Natural killer cell (primary cell): Measurements from ENCODE around the gene SV2C. TPM values are rescaled to one million over a fixed set of nuclear protein-coding genes. Genes with fewer than 3 reads are reported as not detected.
A peak's percentile ranks its signal among the peaks of the same experiment; 100 is the strongest.

Experiments
- ATAC-seq, 3 donors: fragments of 150-1000 bp in 2 of 3; fragments of 200-7000 bp in 1 of 3; cut with Tn5 transposase; 1 replicate in 1 of 3; 2 replicates in 2 of 3; pipeline ENCODE4 v1.10.0; 2021; ENCODE audit warnings: mild to moderate bottlenecking in 2 of 3, moderate library complexity in 2 of 3
- DNase-seq, 2 donors: peaks; one replicate each; pipeline versions ENCODE4 v3.0.0 to v3.0.0-alpha.2; 2013 to 2021; ENCODE audit warnings: mixed read lengths in 1 of 2
- H3K27ac ChIP-seq: one replicate; pipeline ENCODE4 v1.5.1; 2013; ENCODE audit warnings: mild to moderate bottlenecking, low read length
- H3K27me3 ChIP-seq: one replicate; pipeline ENCODE4 v1.6.1; 2013; ENCODE audit warnings: low read length; ENCODE audit not compliant: control insufficient read depth, insufficient read depth
- H3K36me3 ChIP-seq: one replicate; pipeline ENCODE4 v1.6.1; 2013; ENCODE audit warnings: low read length; ENCODE audit not compliant: control insufficient read depth, insufficient read depth
- H3K4me1 ChIP-seq: one replicate; pipeline ENCODE4 v1.6.1; 2013; ENCODE audit warnings: low read length; ENCODE audit not compliant: control insufficient read depth, insufficient read depth
- H3K4me3 ChIP-seq: one replicate; pipeline ENCODE4 v1.5.1; 2013; ENCODE audit warnings: low read length
- H3K9me3 ChIP-seq: one replicate; pipeline ENCODE4 v1.6.1; 2013; ENCODE audit warnings: low read length; ENCODE audit not compliant: control insufficient read depth, insufficient read depth
- H3K27ac Mint-ChIP-seq, 2 donors: one replicate each; pipeline ENCODE4 v1.8.0; 2022; ENCODE audit warnings: mild to moderate bottlenecking in 2 of 2, mixed read lengths in 2 of 2, moderate library complexity in 1 of 2
- H3K27me3 Mint-ChIP-seq, 2 donors: one replicate each; pipeline ENCODE4 v1.8.0; 2022; ENCODE audit warnings: low read depth in 2 of 2, mixed read lengths in 2 of 2
- H3K36me3 Mint-ChIP-seq: one replicate; pipeline ENCODE4 v1.8.0; 2022; ENCODE audit warnings: mixed read lengths
- H3K4me1 Mint-ChIP-seq, 2 donors: one replicate each; pipeline ENCODE4 v1.8.0; 2022; ENCODE audit warnings: mixed read lengths in 2 of 2
- H3K4me3 Mint-ChIP-seq: one replicate; pipeline ENCODE4 v1.8.0; 2022; ENCODE audit warnings: mild to moderate bottlenecking, moderate library complexity, mixed read lengths
- H3K9me3 Mint-ChIP-seq, 2 donors: one replicate each; pipeline ENCODE4 v1.8.0; 2022; ENCODE audit warnings: mixed read lengths in 2 of 2
- CTCF ChIP-seq: fragments of 200-600 bp; IDR thresholded peaks from one replicate; pipeline ENCODE4 v1.8.0; 2022; ENCODE audit warnings: antibody characterized with exemption
- WGBS: methylation state at CpG from one replicate; pipeline ENCODE4 v1.1.7; 2013; ENCODE audit warnings: missing lambda C conversion rate; ENCODE audit not compliant: insufficient coverage; 5-methylcytosine and 5-hydroxymethylcytosine counted together
- intact Hi-C: fragments of 100-400 bp; cut with micrococcal nuclease; formaldehyde crosslinking; loops from one replicate; pipeline ENCODE4 v1.14.2; 2022
- total RNA-seq, 4 donors: library from RNA; stranded (reverse); fragments of 120-200 nt in 1 of 4; gene quantifications; one replicate each; pipeline versions ENCODE4 v1.2.3 to v1.2.4, GENCODE V29; 2013 to 2022

Gene SV2C
- total RNA-seq, 3 donors from 2014 or later (not counting 1 experiment from before 2014, with no cell fraction given) = not detected

DNA sequence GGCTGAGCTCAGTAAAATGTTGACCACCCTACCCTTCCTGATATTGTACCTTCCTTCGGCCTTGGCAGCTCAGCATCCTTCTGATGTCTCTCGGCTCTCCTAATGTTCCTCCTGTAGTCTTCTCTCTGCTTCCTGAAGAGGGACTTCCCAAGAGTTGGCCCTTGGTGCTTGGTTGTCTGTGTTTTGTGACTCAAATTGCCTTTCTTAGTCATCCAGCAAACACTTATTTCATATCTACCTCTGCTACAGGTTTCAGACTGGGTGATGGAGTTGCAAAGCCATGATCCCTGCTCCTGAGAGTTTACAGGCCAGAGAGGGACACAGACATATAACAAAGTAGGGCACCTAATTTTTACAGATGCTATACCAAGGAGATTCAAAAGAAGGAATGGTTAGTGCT is 70.1 kb downstream of the SV2C start:
- H3K27ac Mint-ChIP-seq = no peak overlapping the region
- Histone ChIP-seq H3K4me1 (peaks cover 3% of the 10 kb centered on the region), H3K27ac (no peak overlapping the region), H3K27me3 (peaks cover 4% of the 10 kb centered on the region), H3K9me3 (no peaks in the 10 kb centered on the region), H3K36me3 (no peaks in the 10 kb centered on the region), H3K4me3 (no peak overlapping the region)
- ATAC-seq (no peak), DNase-seq (no peak)
- 92% methylated on average over 2 of the region's 2 CpGs for WGBS
- H3K36me3 Mint-ChIP-seq = no peaks in the 10 kb centered on the region
- H3K4me1 Mint-ChIP-seq = peaks cover 18 to 24% of the 10 kb centered on the region in 2 donors
- intact Hi-C loops = no loop called here
- no peak for TF ChIP-seq CTCF
- H3K27me3 Mint-ChIP-seq = peaks cover 12 to 16% of the 10 kb centered on the region in 2 donors
- H3K9me3 Mint-ChIP-seq = peaks cover 2 to 3% of the 10 kb centered on the region in 2 donors
- H3K4me3 Mint-ChIP-seq = no peak overlapping the region

- no peak for ATAC-seq
- Histone ChIP-seq H3K9me3 (no peaks in the 10 kb centered on the region), H3K36me3 (no peaks in the 10 kb centered on the region), H3K4me1 (peaks cover 3% of the 10 kb centered on the region), H3K4me3 (no peak overlapping the region), H3K27ac (no peak overlapping the region), H3K27me3 (peaks cover 4% of the 10 kb centered on the region)
- no peak overlapping the region for H3K4me3 Mint-ChIP-seq
- TF ChIP-seq CTCF = no peak
- no peak overlapping the region for H3K27ac Mint-ChIP-seq
- peaks cover 12 to 16% of the 10 kb centered on the region in 2 donors for H3K27me3 Mint-ChIP-seq
- H3K4me1 Mint-ChIP-seq = peaks cover 18 to 24% of the 10 kb centered on the region in 2 donors
- no peak for DNase-seq
- peaks cover 2 to 3% of the 10 kb centered on the region in 2 donors for H3K9me3 Mint-ChIP-seq
- WGBS = 85% methylated on average over 3 of the region's 3 CpGs
- no peaks in the 10 kb centered on the region for H3K36me3 Mint-ChIP-seq
- intact Hi-C loops = no loop called here
Measured at GRCh38 chr5:76154009-76154690, 71.0 kb downstream of the SV2C start.

GRCh38 chr5:76155536-76155935 is 72.4 kb downstream of the SV2C start:
- peaks cover 18 to 24% of the 10 kb centered on the region in 2 donors for H3K4me1 Mint-ChIP-seq
- H3K9me3 Mint-ChIP-seq = peaks cover 2 to 3% of the 10 kb centered on the region in 2 donors
- H3K4me3 Mint-ChIP-seq = peak overlapping the region; percentile 29
- intact Hi-C loops = no loop called here
- Histone ChIP-seq H3K4me3 (no peak overlapping the region), H3K27me3 (peaks cover 4% of the 10 kb centered on the region), H3K36me3 (no peaks in the 10 kb centered on the region), H3K4me1 (peaks cover 3% of the 10 kb centered on the region), H3K9me3 (no peaks in the 10 kb centered on the region), H3K27ac (no peak overlapping the region)
- peak overlapping the region in 1 of 2 donors; percentile 7 for H3K27ac Mint-ChIP-seq
- no peak for DNase-seq
- WGBS = no CpG with 5 or more reads among the region's 1 CpG
- peak in 1 of 3 donors; percentile 61 for ATAC-seq
- no peaks in the 10 kb centered on the region for H3K36me3 Mint-ChIP-seq
- no peak for TF ChIP-seq CTCF
- H3K27me3 Mint-ChIP-seq = peaks cover 12 to 16% of the 10 kb centered on the region in 2 donors

- no peak overlapping the region for H3K4me3 Mint-ChIP-seq
- no peaks in the 10 kb centered on the region for H3K4me1 Mint-ChIP-seq
- no peak for TF ChIP-seq CTCF
- Histone ChIP-seq H3K4me3 (no peak overlapping the region), H3K27ac (no peak overlapping the region), H3K27me3 (no peaks in the 10 kb centered on the region), H3K4me1 (no peaks in the 10 kb centered on the region), H3K9me3 (no peaks in the 10 kb centered on the region), H3K36me3 (no peaks in the 10 kb centered on the region)
- no peak overlapping the region for H3K27ac Mint-ChIP-seq
- no peaks in the 10 kb centered on the region for H3K36me3 Mint-ChIP-seq
- intact Hi-C loops = no loop called here
- peaks cover 0 to 3% of the 10 kb centered on the region in 2 donors for H3K9me3 Mint-ChIP-seq
- 82% methylated on average over 4 of the region's 4 CpGs for WGBS
- no peak for ATAC-seq
- peaks cover 6 to 11% of the 10 kb centered on the region in 2 donors for H3K27me3 Mint-ChIP-seq
- no peak for DNase-seq
Measured at GRCh38 chr5:76162335-76162734, 79.2 kb downstream of the SV2C start.
